Measurements from ENCODE around the gene LCE1F.

LCE1F gene

GRCh38 chr1:152777510-152778137, 2.7 kb downstream of the LCE1F start:
- no peak overlapping the region for H3K4me3 ChIP-seq (ENCODE audit: low read depth, low read length)
- H3K27me3 ChIP-seq (ENCODE audit: control insufficient read depth, insufficient read depth, low read length), result no peaks in the 10 kb centered on the region
- no peaks in the 10 kb centered on the region for H3K36me3 ChIP-seq (ENCODE audit: control insufficient read depth, insufficient read depth, low read length)
- no peaks in the 10 kb centered on the region for H3K4me1 ChIP-seq
- no peak overlapping the region for H3K9ac ChIP-seq
- no peak overlapping the region for H3K4me2 ChIP-seq (ENCODE audit: low read length)
- H3K9me3 ChIP-seq (ENCODE audit: control insufficient read depth, low read length), result no peaks in the 10 kb centered on the region
- no peaks in the 10 kb centered on the region for H3K79me2 ChIP-seq
- H3K27ac ChIP-seq, result no peak overlapping the region
- no peak overlapping the region for H2AFZ ChIP-seq
- no peak for TF ChIP-seq CTCF (IDR thresholded peaks at IDR 0.05)

- Histone ChIP-seq H3K36me3 (ENCODE audit: control insufficient read depth, insufficient read depth, low read length) (no peaks in the 10 kb centered on the region), H3K27me3 (ENCODE audit: control insufficient read depth, insufficient read depth, low read length) (no peaks in the 10 kb centered on the region), H3K4me1 (no peaks in the 10 kb centered on the region), H3K79me2 (no peaks in the 10 kb centered on the region), H3K4me3 (ENCODE audit: low read depth, low read length) (no peak overlapping the region), H3K9ac (no peak overlapping the region), H3K4me2 (ENCODE audit: low read length) (no peak overlapping the region), H3K9me3 (ENCODE audit: control insufficient read depth, low read length) (no peaks in the 10 kb centered on the region), H3K27ac (no peak overlapping the region), H2AFZ (no peak overlapping the region)
- no peak for TF ChIP-seq CTCF (IDR thresholded peaks at IDR 0.05)
Observed at GRCh38 chr1:152783095-152783494, 8.2 kb downstream of the LCE1F start.

- H3K27ac ChIP-seq, result no peak within 1 kb of the TSS
- no peaks in the 10 kb centered on the region for H3K79me2 ChIP-seq
- no peak within 1 kb of the TSS for H2AFZ ChIP-seq
- no peak for TF ChIP-seq CTCF (IDR thresholded peaks at IDR 0.05)
- H3K36me3 ChIP-seq (ENCODE audit: control insufficient read depth, insufficient read depth, low read length), result no peaks in the 10 kb centered on the region
- H3K4me2 ChIP-seq (ENCODE audit: low read length), result no peak within 1 kb of the TSS
- no peaks in the 10 kb centered on the region for H3K4me1 ChIP-seq
- H3K27me3 ChIP-seq (ENCODE audit: control insufficient read depth, insufficient read depth, low read length), result no peaks in the 10 kb centered on the region
- H3K9me3 ChIP-seq (ENCODE audit: control insufficient read depth, low read length), result no peaks in the 10 kb centered on the region
- H3K9ac ChIP-seq, result no peak within 1 kb of the TSS
- H3K4me3 ChIP-seq (ENCODE audit: low read depth, low read length), result no peak within 1 kb of the TSS
Observed at GRCh38 chr1:152786077-152786476, 11.1 kb downstream of the LCE1F start, which contains the start of gene LCE1E. LCE1E (plus strand) TSS chr1:152786257; CDS start chr1:152787300, 1,043 bp downstream.

- no peak overlapping the region for H3K4me3 ChIP-seq (ENCODE audit: low read depth, low read length)
- H3K36me3 ChIP-seq (ENCODE audit: control insufficient read depth, insufficient read depth, low read length), result no peaks in the 10 kb centered on the region
- no peaks in the 10 kb centered on the region for H3K4me1 ChIP-seq
- no peak for TF ChIP-seq CTCF (IDR thresholded peaks at IDR 0.05)
- H3K27me3 ChIP-seq (ENCODE audit: control insufficient read depth, insufficient read depth, low read length), result no peaks in the 10 kb centered on the region
- no peaks in the 10 kb centered on the region for H3K9me3 ChIP-seq (ENCODE audit: control insufficient read depth, low read length)
- H3K27ac ChIP-seq, result no peak overlapping the region
- no peak overlapping the region for H2AFZ ChIP-seq
- no peaks in the 10 kb centered on the region for H3K79me2 ChIP-seq
- H3K9ac ChIP-seq, result no peak overlapping the region
- H3K4me2 ChIP-seq (ENCODE audit: low read length), result no peak overlapping the region
Observed at GRCh38 chr1:152795686-152796085, 20.7 kb downstream of the LCE1F start.

- no peak for TF ChIP-seq CTCF (IDR thresholded peaks at IDR 0.05)
- no peak within 1 kb of the TSS for H2AFZ ChIP-seq
- no peak within 1 kb of the TSS for H3K4me2 ChIP-seq (ENCODE audit: low read length)
- no peaks in the 10 kb centered on the region for H3K9me3 ChIP-seq (ENCODE audit: control insufficient read depth, low read length)
- no peaks in the 10 kb centered on the region for H3K79me2 ChIP-seq
- no peak within 1 kb of the TSS for H3K9ac ChIP-seq
- H3K36me3 ChIP-seq (ENCODE audit: control insufficient read depth, insufficient read depth, low read length), result no peaks in the 10 kb centered on the region
- H3K4me1 ChIP-seq, result no peaks in the 10 kb centered on the region
- no peak within 1 kb of the TSS for H3K27ac ChIP-seq
- H3K4me3 ChIP-seq (ENCODE audit: low read depth, low read length), result no peak within 1 kb of the TSS
- H3K27me3 ChIP-seq (ENCODE audit: control insufficient read depth, insufficient read depth, low read length), result no peaks in the 10 kb centered on the region
Observed at GRCh38 chr1:152796421-152796820, 21.5 kb downstream of the LCE1F start, which contains the start of gene LCE1D. LCE1D (plus strand) TSS chr1:152796721; CDS start chr1:152797795, 1,074 bp downstream.
